WI38 (cell line): ENCODE results near the gene CDC20.

Source experiments
- H3K4me3 ChIP-seq: 2 replicates; pipeline ENCODE4 v1.5.1; 2011; ENCODE audit warnings: low read depth, mild to moderate bottlenecking, control low read depth, low read length
- TF ChIP-seq, protein P1 (sequence below): IDR thresholded peaks from 2 replicates; pipeline ENCODE4 v1.5.1; 2012; ENCODE audit warnings: low read depth, mild to moderate bottlenecking, control low read depth, low read length

The CDC20 gene

DNA sequence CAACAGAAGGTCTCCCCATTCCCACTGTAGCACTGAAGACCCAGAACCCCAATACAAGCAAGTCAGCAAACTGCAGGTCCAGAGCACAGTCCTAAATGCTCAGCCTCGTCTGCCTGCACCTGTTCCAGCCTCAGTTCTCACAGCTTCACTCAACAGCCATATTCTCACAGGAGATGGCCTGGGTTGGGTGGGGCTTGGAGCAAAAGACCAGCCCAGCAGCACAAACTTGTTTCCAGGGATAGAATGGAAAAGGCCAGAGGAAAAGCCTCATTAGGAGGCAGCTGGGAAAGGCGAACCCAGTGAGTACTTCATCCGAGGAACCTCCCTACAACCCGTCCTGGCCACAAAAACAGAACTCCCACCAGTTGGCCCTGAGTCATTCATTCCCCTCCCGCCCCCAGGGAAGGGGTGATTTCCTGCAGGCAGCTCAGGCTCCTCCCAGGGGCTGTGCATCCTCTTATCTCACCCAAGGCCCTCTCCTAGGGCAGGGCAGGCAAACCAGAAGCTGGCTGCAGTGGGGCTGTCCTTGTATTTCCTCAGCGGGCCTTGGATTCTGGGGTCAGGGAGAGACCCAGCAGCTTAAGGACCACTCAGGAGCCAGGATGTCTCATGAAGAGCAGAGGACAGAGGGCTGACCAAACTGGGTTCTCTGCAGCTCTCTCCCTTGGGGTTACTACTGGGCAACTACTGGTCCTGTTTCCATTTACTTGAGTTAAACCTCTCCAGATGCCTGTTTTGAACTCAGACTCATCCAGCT lies 28.6 kb upstream of the CDC20 start:
- H3K4me3 ChIP-seq: no peak overlapping the region
- TF ChIP-seq, protein P1, sequence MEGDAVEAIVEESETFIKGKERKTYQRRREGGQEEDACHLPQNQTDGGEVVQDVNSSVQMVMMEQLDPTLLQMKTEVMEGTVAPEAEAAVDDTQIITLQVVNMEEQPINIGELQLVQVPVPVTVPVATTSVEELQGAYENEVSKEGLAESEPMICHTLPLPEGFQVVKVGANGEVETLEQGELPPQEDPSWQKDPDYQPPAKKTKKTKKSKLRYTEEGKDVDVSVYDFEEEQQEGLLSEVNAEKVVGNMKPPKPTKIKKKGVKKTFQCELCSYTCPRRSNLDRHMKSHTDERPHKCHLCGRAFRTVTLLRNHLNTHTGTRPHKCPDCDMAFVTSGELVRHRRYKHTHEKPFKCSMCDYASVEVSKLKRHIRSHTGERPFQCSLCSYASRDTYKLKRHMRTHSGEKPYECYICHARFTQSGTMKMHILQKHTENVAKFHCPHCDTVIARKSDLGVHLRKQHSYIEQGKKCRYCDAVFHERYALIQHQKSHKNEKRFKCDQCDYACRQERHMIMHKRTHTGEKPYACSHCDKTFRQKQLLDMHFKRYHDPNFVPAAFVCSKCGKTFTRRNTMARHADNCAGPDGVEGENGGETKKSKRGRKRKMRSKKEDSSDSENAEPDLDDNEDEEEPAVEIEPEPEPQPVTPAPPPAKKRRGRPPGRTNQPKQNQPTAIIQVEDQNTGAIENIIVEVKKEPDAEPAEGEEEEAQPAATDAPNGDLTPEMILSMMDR: no peak

DNA sequence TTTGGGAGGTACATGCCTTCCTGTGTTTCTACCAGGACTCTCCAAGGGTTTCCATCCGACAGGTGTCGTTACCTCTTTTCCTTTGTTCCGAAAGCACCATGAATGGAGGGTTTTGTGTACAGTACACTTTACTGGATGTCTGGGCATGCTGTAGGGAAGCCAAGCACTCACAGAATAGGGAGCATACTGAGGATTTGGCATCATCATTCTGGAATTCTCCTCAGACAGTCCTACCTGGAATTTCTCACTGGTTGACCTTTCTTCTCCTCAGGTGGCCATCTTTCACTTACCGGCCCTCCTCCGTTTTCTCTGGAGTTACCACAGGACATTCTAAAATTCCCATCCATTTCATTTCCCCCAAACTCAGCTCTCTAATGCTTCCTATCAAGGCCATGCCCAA lies 27.1 kb upstream of the CDC20 start:
- TF ChIP-seq, protein P1: no peak
- no peak overlapping the region for H3K4me3 ChIP-seq

DNA sequence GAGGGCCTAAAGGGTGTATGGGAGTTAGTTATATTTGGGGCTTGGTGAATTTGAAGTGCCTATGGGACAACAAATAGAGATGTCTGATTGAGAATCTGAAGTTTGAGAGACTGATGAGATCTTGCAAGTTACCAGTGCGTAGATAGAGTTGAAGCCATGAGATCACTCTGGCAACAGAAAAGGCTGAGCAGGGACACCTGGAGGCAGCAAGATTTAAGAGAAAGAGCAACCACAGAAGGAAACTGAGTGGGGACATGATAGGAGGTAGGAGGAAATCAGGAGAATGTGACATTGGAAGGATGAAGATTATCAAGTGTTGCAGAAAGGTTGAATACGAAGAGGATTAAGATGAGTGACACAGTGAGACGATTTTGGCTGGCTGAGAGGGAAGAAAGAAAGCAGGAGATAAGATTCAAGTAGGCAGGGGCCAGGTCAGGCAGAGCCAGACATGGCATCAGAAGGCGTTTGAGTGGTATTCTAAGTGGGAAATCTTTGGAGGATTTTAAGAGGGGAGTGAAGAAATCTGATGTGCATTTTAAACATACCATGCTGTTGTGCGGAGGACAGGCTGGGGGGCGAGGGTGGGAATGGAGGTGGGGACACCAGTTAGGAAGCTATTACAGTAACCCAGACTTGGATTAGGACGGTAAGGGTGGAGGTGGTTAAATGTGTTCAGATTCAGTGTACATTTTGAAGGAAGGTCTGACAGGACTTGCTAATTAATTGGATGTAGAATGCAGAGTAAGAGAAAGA lies 24.2 kb upstream of the CDC20 start:
- no peak overlapping the region for H3K4me3 ChIP-seq
- TF ChIP-seq, protein P1: no peak

DNA sequence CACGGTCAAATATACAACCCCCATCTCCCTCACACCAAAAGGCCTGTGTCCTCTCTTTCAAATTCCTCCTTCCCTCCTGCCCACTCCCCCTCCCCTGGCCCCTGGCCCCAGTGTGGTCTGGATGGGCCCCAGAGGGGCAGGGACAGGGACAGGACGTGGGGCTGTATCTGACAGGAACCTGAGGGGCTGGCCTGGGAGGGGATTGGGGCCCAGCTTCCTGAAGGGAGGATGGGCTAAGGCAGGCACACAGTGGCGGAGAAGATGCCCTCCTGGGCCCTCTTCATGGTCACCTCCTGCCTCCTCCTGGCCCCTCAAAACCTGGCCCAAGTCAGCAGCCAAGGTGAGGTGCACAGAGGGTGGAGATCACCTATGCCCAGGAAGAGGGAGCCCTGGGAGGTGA lies 21.2 kb upstream of the CDC20 start, which contains the start of gene MPL:
MPL (plus strand) TSS at position 231 of the 400 bp plus-strand sequence; CDS start at position 262, 31 bp downstream.
- TF ChIP-seq, protein P1: no peak
- H3K4me3 ChIP-seq: no peak within 1 kb of the TSS

DNA sequence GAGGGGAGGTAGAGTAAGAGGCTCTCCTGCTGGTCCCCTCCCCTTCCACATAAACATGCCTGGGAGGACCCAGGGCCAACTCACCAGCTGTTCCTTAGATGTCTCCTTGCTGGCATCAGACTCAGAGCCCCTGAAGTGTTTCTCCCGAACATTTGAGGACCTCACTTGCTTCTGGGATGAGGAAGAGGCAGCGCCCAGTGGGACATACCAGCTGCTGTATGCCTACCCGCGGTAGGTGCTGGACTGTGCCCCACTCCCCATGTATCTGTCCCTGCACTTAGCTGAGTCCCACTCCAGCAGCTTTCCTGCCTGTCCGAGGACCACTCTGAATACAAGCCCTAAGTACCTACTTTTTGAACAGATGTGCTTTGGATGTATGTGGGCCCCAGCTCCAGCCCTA lies 20.8 kb upstream of the CDC20 start:
- TF ChIP-seq, protein P1: no peak
- no peak overlapping the region for H3K4me3 ChIP-seq

DNA sequence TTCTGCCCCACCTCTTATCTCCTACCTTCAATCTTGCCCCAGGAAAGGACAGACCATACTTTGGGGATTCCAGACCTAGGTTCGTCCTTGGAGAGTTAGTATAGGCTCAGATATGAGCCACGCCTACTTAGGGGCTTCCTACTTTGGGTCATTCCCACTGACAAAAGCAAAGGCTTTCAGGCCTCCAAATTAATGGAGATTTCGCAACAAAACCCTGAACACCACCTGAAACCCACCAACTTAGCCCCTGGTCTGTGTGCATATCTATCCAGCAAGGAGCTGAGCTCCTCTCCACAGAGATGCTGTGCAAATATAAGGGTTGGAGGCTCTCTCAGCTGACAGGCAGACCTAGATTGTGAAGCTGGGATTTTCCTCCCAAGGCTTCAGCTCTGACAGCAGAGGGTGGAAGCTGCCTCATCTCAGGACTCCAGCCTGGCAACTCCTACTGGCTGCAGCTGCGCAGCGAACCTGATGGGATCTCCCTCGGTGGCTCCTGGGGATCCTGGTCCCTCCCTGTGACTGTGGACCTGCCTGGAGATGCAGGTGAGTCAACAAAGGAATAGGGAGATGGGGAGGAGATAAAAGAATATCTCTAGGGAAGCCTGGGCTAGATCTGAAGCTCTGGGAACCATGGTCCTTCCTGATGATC lies 19.1 kb upstream of the CDC20 start:
- TF ChIP-seq, protein P1: no peak
- no peak overlapping the region for H3K4me3 ChIP-seq
